Measurements from ENCODE around the gene TRABD2B. TPM values are rescaled to one million over a fixed set of nuclear protein-coding genes. Genes with fewer than 3 reads are reported as not detected.
A peak's percentile ranks its signal among the peaks of the same experiment; 100 is the strongest.

Gene TRABD2B
- total and polyA plus RNA-seq, 2 donors (not counting 1 experiment from before 2014, with no cell fraction given) = under 0.01 TPM; not detected in 1

GRCh38 chr1:47935163-47935562, 62.0 kb downstream of the TRABD2B start:
- no peak for DNase-seq (ENCODE audit: low read depth in 2 of 2)
- H3K79me2 ChIP-seq (ENCODE audit: control insufficient read depth, insufficient read depth, low read length) = no peaks in the 10 kb centered on the region
- H3K4me1 ChIP-seq (ENCODE audit: control insufficient read depth, extremely low read depth, insufficient read depth, low read length) = no peaks in the 10 kb centered on the region
- no peaks in the 10 kb centered on the region for H3K9me3 ChIP-seq (ENCODE audit: control insufficient read depth, insufficient read depth, low read depth, low read length)
- H3K27me3 ChIP-seq (ENCODE audit: control insufficient read depth, insufficient read depth, low read length) = no peaks in the 10 kb centered on the region
- H3K9ac ChIP-seq (ENCODE audit: insufficient read depth, low read length) = no peak overlapping the region
- TF ChIP-seq, protein P1, sequence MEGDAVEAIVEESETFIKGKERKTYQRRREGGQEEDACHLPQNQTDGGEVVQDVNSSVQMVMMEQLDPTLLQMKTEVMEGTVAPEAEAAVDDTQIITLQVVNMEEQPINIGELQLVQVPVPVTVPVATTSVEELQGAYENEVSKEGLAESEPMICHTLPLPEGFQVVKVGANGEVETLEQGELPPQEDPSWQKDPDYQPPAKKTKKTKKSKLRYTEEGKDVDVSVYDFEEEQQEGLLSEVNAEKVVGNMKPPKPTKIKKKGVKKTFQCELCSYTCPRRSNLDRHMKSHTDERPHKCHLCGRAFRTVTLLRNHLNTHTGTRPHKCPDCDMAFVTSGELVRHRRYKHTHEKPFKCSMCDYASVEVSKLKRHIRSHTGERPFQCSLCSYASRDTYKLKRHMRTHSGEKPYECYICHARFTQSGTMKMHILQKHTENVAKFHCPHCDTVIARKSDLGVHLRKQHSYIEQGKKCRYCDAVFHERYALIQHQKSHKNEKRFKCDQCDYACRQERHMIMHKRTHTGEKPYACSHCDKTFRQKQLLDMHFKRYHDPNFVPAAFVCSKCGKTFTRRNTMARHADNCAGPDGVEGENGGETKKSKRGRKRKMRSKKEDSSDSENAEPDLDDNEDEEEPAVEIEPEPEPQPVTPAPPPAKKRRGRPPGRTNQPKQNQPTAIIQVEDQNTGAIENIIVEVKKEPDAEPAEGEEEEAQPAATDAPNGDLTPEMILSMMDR (conservative IDR thresholded peaks at IDR 0.05 in 1 of 2, IDR thresholded peaks at IDR 0.05 in 1 of 2; ENCODE audit: low read depth in 1 of 2, low read length in 2 of 2) = no peak
- H3K4me3 ChIP-seq (replicated peaks in 1 of 4; ENCODE audit: control extremely low read depth in 1 of 4, insufficient read depth in 1 of 4, low read depth in 3 of 4, low read length in 4 of 4) = no peak overlapping the region
- no peak overlapping the region for H2AFZ ChIP-seq (ENCODE audit: low read length)
- H3K27ac ChIP-seq (ENCODE audit: insufficient read depth, low read length) = no peak overlapping the region
- H3K36me3 ChIP-seq (ENCODE audit: control insufficient read depth, insufficient read depth, low read length) = no peaks in the 10 kb centered on the region
- H4K20me1 ChIP-seq (ENCODE audit: control insufficient read depth, extremely low read depth, insufficient read depth, low read length) = no peaks in the 10 kb centered on the region
- H3K4me2 ChIP-seq (ENCODE audit: extremely low read depth, insufficient read depth, low read length) = no peak overlapping the region

DNA sequence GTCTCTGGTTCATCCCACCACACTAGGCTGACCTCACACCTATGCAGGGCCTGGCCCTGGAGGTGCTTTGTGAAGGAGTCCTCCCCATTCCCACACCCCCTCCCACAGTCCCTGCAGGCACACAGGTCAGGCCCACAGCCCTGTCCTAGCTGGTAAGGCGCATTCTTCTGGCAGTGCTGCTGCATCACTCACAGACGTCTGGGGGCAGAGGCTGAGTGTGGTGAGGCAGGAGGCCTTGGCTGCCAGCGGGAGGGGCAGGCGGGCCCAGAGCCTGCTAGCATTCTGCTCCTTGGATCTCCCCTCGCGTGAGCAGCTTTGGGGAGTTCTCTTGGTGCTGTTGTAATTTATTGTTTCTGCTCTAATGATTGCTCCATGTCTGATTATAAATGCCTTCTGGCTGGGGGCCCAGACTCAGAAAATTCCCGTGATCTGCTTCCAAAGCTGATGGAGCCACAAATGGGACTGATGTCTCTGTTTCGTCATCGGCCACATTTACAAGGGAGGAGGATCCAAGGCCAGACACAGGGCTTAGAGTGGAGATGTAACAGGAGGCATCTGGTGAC, 62.9 kb downstream of the TRABD2B start:
- Histone ChIP-seq H3K4me2 (ENCODE audit: extremely low read depth, insufficient read depth, low read length) (no peak overlapping the region), H3K79me2 (ENCODE audit: control insufficient read depth, insufficient read depth, low read length) (no peaks in the 10 kb centered on the region), H3K36me3 (ENCODE audit: control insufficient read depth, insufficient read depth, low read length) (no peaks in the 10 kb centered on the region), H4K20me1 (ENCODE audit: control insufficient read depth, extremely low read depth, insufficient read depth, low read length) (no peaks in the 10 kb centered on the region), H3K27me3 (ENCODE audit: control insufficient read depth, insufficient read depth, low read length) (no peaks in the 10 kb centered on the region), H3K27ac (ENCODE audit: insufficient read depth, low read length) (no peak overlapping the region), H3K9me3 (ENCODE audit: control insufficient read depth, insufficient read depth, low read depth, low read length) (no peaks in the 10 kb centered on the region), H3K9ac (ENCODE audit: insufficient read depth, low read length) (no peak overlapping the region), H3K4me3 (replicated peaks in 1 of 4; ENCODE audit: control extremely low read depth in 1 of 4, insufficient read depth in 1 of 4, low read depth in 3 of 4, low read length in 4 of 4) (no peak overlapping the region), H2AFZ (ENCODE audit: low read length) (no peak overlapping the region), H3K4me1 (ENCODE audit: control insufficient read depth, extremely low read depth, insufficient read depth, low read length) (no peaks in the 10 kb centered on the region)
- DNase-seq (ENCODE audit: low read depth in 2 of 2) = peak in 1 of 2 donors; percentile 30
- TF ChIP-seq, protein P1 (conservative IDR thresholded peaks at IDR 0.05 in 1 of 2, IDR thresholded peaks at IDR 0.05 in 1 of 2; ENCODE audit: low read depth in 1 of 2, low read length in 2 of 2) = no peak

DNA sequence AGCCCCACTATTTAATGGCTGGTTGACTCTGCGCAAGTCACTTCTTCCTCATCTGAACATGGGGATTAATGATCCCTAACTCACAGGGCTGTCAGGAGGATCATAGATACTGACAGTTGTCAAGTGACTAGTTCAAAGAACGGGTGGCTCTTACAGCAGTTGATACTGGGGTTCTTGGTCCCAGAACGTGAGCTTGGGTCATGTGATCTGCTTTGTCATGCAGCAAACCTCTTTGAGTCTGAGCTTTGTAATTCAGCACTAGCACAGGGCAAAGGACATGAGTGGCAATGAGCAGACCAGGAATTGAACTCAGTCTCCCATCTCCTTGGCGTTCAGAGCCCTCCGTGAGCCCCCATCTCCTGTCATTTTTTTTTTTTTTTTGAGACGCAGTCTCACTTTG, 64.4 kb downstream of the TRABD2B start:
- H3K27me3 ChIP-seq (ENCODE audit: control insufficient read depth, insufficient read depth, low read length) = no peaks in the 10 kb centered on the region
- no peaks in the 10 kb centered on the region for H3K9me3 ChIP-seq (ENCODE audit: control insufficient read depth, insufficient read depth, low read depth, low read length)
- H3K4me1 ChIP-seq (ENCODE audit: control insufficient read depth, extremely low read depth, insufficient read depth, low read length) = no peaks in the 10 kb centered on the region
- H3K36me3 ChIP-seq (ENCODE audit: control insufficient read depth, insufficient read depth, low read length) = no peaks in the 10 kb centered on the region
- no peak overlapping the region for H3K27ac ChIP-seq (ENCODE audit: insufficient read depth, low read length)
- H2AFZ ChIP-seq (ENCODE audit: low read length) = no peak overlapping the region
- no peak overlapping the region for H3K4me3 ChIP-seq (replicated peaks in 1 of 4; ENCODE audit: control extremely low read depth in 1 of 4, insufficient read depth in 1 of 4, low read depth in 3 of 4, low read length in 4 of 4)
- H4K20me1 ChIP-seq (ENCODE audit: control insufficient read depth, extremely low read depth, insufficient read depth, low read length) = no peaks in the 10 kb centered on the region
- H3K79me2 ChIP-seq (ENCODE audit: control insufficient read depth, insufficient read depth, low read length) = no peaks in the 10 kb centered on the region
- no peak overlapping the region for H3K9ac ChIP-seq (ENCODE audit: insufficient read depth, low read length)
- TF ChIP-seq EZH2 (IDR thresholded peaks at IDR 0.05; ENCODE audit: low read length, missing control alignments) = no peak
- TF ChIP-seq, protein P1 (conservative IDR thresholded peaks at IDR 0.05 in 1 of 2, IDR thresholded peaks at IDR 0.05 in 1 of 2; ENCODE audit: low read depth in 1 of 2, low read length in 2 of 2) = no peak
- DNase-seq (ENCODE audit: low read depth in 2 of 2) = no peak
- H3K4me2 ChIP-seq (ENCODE audit: extremely low read depth, insufficient read depth, low read length) = no peak overlapping the region
